GM18867 (cell line): ENCODE results near the gene STK10.

Experiments
- ATAC-seq: cut with Tn5 transposase; IDR thresholded peaks from one replicate; pipeline ENCODE4 v1.9.1; 2021; ENCODE audit warnings: mild to moderate bottlenecking, moderate library complexity; ENCODE audit not compliant: unreplicated experiment

Gene STK10

DNA sequence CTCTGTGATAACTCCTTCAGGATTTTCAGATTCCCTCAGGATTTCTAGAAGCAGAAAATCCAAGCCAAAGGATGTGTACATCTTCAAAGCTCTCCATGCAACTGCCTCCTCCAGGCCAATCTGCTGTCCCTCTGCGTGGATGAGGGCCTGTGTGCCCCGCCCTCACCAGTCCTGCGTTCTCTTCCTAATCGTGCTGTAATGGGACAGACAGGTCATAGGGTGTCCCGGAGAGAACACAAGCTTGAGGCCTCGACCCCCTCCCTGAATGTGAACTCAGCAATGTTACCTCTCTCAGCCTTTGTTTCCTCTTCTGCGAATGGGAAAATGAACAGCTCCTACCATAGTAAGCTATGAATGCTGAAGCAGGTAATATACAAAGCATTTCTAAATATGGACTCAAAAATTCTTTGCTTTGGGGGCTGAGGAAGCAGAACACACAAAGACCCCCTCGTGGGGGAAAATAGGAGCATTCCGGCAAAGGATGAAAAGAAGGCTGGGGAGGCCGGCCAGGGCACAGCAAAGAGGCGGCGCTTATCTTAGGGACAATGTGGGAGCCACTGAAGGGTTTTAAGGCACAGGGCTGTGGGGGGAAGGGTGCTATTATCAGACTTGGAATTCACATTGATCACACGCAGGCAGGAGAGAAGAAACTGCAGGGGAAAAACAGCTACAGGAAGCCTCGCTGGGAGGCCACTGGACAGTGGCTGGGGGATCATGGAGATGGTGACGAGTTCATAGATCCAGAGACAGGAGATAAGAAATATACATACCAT, 124.4 kb downstream of the STK10 start:
- no peak for ATAC-seq

DNA sequence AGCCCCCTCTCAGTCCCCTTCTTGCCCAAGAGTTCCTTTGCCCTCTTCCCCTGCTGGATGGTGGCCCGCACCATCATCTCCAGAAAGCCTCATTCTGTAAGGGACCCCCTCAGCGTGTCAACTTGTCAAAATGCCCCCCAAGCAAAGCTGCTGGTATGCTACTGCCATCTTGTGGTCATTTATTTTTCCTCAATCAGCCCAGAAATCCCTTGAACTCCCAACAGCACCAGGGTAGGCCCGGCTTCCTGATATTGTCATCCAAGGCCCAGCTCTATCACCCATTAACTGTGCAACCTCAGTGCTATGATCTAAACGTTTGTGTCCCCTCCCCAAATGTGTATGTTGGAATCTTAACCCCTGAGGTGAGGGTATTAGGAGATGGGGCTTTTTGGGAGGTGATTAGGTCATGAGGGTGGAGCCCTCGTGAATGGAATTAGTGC, 128.3 kb downstream of the STK10 start:
- ATAC-seq = no peak

DNA sequence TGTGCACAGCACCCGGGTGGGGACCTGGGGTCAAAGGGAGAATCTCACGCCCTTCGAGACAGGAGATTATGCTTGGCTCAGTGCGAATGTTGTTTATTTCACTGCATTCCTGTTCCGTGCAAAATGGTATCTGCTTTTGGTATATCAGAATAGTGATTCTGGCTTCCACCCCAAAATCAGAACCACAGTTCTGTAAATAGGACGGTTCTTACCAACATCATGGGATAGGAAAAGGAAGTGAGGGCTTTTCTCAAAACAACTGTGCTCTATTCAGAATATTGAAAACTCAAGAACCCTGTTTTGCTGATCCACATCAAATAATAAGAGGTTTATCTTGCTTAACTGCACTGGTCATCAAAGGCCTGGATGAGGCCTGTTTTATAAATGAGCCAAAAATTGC, 129.9 kb downstream of the STK10 start:
- ATAC-seq = no peak

DNA sequence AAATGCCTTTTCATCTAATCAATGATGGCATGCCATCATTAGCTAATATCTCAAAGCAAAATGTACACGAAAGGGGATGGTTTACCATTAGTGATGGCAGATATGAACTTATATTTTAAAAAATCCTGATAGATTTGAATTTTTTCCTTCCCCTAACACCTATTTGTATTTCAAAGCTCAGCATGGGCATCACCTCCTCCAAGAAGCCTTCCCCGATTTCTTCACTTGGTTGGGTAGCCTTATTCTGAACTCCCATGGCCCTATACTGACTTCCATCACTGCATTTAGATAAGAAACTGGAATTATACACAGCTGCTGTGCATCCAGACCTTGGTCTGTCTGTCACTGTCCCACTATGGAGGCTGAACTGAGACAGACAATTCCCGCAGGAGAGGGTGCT, 132.0 kb downstream of the STK10 start:
- no peak for ATAC-seq

DNA sequence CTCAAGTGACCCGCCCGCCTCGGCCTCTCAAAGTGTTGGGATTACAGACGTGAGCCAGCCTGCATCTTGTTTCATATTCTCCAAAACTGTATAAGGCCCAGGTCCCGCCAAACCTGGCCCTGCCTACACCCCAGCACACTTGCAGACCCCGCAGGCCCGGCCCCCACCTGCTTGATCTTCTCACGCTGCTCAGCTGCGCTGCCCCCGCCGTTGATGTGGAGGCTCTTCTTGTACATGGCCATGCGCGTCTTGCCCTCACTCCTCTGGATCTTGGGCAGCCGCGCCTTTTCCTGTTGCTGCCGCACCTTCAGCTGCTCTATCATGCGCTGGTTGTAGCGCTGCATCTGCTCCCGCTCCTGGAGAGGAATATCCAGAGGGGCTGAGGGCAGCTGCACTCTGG, 132.6 kb downstream of the STK10 start:
- no peak for ATAC-seq

DNA sequence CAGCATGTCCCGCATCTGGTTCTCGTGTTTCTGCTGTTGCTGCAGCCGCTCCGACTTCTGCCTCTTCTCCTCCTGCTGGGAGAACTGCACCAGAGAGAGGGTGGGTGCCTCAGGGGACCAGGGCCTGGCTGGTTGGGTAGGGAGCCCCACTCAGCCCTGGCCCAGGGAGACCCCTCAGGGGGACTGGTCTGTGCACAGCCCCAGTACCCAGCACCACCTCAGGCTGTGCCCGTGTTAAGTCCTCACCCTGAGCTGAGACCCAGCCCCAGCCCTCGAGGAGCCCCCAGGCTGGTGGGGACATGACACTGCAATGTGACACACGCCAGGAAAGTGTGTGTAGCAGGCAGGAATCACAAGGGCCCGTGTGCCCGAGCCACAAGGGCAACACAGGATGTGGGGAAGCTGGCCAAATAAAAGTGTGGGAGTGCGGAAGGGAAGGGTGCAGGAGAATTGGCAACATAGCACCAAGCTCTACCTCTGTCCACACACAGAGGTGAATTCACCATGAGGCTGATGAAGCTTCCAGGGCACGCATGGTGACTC, 133.3 kb downstream of the STK10 start:
- ATAC-seq = no peak

DNA sequence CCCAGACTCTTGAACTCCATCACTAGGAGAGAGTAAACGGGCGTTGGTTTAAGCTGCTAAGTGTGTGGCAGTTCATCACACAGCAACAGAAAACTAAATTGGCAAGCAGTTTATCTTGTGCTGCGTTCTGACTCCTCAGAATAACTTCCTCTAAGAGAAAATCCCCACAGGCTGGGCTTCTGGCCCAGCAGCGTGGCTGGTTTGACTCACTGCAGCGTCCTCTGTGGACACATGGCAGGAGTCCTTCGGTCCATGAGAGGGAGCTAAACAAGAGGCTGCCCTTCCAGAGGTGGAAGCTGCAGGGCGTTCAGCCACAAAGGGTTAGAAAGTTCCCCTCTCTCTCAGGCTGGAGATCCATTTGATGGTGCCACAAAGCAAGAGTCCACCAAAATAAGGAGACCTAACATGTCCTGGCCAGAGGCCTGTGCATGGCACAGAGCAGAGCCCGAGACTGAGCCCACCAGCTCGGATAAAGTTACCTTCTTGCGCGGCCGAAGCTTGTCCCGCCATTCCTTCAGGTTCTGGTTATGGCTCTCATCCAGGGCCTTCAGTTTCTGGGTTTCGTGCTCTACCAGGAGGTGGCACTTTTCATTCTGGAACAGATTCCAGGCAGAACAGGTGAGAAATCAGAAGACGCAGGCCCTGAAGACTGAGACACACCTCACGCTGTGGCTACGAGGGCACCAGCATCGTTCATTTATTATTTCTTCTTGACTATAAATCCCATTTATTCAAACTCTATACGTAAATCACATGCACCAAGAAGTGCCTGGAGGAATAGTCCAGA, 135.4 kb downstream of the STK10 start:
- ATAC-seq = no peak

DNA sequence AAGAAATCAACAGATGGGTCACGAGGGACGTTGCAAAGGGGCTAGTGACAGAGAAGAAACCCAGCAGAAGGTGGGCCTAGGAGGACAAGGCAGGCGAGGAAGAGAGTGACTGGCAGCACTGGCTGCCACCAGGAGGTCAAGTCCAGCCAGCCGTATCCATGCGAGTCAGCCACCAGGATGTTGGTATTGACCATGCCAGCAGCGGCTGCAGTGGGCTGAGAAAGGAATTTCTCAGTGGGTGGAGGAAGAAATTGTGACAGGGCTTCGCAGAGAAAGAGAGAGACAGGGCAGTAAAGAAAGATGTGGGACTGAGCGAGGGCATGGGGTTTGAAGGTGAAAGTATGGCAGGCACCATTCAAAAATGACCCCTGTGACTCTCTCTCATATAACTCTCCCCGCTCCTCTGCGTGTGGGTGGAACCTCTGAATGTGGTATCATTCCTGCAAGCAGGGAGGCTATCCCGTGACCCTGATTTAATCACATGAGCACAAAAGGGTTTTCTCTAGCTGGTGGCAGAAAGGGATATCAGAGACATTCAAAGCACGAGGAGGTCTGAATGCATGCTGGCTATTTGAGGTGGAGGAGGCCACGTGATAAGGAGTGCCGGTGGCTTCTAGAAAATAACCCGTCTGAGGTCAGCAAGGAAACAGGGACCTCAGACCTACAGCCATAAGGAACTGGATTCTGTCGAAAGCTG, 136.2 kb downstream of the STK10 start:
- no peak for ATAC-seq

DNA sequence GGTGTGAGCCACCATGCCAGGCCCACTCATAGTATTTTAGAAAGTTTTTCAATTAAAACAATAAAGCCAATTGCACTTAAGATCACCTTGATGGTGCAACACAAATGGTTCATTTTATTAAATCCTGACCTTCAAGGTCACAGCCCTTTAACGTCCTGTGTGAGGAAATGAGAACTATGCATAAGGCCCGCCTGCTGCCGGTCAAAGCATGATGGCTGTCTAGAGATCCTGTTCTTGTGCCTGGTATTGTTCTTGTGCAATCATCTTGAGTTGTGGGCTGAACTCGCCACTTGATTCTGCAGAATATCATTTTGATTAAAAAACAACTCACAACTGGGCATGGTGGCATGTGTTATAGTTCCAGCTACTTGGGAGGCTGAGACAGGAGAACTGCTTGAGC, 137.9 kb downstream of the STK10 start:
- no peak for ATAC-seq

DNA sequence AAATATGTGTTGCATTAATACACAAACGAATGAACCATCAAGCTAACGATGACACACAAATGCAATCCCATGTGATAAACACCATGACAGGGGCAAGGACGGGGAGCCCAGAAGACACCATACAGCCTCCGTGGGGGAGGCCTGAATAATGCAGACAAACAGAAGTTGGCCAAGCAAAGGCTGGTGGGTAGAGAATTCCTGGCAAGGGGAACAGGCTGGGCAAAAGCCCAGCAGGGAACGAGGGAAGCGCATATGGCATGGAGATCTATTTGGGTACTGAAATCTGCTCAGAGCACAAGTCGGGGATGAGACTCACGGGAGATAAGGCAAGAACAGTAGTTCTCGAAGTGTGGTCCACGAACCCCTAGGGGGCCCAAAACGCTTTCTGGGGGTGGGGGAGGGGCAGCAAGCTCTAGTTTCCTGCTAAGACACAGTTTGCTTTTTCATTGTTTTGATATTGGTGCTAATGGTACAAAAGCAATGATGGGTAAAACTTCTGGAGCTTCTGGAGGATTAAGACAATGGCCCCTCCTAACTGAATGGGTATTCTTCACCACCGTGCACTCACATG, 138.7 kb downstream of the STK10 start:
- ATAC-seq = no peak

DNA sequence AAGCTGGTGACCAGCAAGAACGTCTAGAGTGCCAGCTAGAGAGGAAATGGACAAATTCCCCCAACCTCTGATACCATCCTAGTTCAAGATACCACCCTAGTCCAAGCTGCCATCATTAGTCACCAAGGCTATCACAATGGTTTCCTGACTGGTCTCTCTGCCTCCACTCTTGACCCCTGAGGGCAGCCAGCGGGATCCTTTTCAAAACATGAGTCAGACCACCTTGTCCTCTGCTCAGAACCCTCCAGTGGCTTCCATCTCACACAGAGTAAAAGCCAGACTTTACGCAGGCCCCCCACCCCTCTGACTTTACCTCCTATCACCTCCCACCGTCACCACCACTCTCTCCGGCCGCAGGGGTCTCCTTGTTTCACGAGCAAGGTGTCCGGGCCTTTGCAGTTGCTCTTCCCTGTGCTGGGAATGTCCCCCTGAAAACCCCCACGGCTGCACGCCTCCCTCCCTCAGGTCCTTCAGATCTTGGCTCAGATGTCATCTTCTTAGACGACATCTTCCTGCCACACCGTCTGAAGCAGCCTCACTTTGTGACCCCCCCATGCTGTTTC, 139.4 kb downstream of the STK10 start:
- no peak for ATAC-seq

DNA sequence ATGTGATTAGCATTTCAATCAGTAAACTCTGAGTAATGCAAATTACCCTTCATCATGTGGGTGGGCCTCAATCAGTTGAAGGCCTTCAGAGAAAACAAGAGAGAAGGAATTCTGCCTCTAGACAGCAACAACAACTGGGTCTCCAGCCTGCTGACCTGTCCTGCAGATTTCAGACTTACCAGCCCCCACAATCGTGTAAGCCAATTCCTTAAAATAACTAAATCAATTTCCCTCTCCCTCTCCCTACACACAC, 139.9 kb downstream of the STK10 start:
- ATAC-seq = no peak

DNA sequence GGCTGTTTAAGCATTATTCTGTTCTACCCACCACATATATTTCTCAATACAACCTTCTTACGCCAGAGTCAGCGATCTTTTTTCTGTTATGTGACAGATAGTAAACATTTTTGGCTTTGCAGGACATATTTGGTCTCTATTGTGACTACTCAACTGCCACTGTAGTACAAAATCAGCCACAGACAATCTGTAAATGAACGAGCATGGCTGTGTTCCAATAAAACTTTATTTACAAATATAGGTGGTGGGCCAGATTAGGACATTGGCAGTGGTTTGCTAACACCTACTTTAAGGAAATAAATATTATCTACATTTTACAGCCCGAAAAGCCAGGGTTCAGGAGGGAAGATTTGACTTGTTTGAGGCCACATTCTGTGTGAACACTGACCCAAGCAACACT, 141.4 kb downstream of the STK10 start:
- ATAC-seq = no peak

DNA sequence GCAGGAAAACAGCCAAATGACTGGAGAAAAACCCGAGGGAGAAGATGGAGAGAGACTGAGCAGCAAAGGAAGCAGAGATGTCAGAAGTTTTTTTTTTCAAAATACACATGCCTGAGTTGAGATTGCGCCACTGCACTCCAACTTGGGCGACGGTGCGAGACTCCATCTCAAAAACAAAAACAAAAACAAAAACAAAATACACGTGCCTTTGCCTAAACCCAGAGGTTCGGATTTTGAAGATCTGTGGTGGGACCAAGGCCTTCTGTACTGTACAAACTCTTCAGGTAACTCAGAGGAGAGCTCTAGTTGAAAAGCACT, 142.8 kb downstream of the STK10 start:
- no peak for ATAC-seq

DNA sequence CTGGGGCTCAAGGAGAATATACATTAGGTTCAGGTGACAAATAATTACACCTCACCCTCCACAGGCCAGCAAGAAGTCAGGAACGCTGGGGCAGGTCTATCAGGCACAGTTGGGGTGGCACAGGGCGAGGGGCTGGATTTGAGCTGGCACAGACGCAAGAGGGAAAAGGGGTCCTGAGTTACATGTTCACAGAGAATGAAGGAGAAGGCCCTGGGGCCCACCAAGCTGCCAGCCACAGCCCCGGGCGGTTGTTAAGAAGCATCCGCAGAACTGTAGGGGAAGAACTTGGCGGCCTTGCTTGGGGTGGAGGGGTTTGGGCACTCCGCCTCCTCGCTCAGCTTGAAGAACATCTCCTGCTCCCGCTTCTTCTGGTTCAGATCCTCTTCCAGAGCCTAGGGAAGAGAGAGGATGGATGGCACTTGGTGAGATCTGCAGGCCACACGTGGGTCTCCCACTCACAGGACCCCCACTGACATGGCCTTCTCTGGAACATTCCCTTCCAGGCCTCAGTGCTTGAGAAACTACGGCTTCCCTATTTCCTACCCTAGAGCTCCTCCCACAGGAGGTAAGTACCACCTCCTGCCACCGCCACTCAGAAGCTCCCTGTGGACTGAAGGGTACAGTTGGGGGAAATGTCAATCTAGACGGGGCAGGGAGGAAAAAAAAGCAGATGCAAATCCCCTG, 143.3 kb downstream of the STK10 start:
- ATAC-seq = no peak

DNA sequence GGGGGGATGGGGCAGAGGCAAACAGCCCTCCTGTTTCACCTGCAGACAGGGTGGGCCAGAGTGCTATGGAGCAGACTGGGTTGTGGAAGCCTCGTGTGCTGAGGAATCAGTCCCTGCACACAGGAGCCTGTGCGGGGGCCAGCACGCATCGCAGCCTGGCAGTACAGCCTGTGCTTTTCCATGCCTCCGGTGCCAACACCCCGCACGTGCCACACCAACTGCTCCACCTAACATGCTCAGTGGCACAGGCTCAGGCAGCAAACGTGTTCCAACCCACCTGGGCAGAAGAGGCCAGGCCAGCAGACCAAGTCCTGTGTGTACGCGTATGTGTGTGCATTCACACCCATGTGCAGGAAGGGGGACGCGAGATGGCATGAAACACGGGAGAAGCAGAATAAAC, 144.2 kb downstream of the STK10 start:
- ATAC-seq = no peak

DNA sequence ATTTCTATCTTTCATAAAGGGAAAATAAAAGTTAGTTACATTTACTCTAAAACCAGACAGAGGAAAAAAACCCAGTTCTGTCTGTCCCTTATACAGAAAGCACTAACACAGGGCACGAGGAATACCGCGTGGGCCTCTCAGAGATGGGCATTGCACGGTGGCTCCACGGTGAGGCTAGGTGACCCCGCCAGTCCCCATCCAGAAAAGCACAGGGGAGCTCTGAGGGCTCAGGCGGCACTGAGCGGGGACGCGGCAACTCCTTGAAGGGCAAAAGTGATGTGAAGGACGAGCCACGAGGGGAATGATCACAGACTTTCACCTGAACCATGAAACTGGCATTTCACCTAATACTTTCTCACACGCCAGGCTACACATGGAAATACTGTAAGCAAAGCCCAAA, 145.8 kb downstream of the STK10 start:
- ATAC-seq = no peak

DNA sequence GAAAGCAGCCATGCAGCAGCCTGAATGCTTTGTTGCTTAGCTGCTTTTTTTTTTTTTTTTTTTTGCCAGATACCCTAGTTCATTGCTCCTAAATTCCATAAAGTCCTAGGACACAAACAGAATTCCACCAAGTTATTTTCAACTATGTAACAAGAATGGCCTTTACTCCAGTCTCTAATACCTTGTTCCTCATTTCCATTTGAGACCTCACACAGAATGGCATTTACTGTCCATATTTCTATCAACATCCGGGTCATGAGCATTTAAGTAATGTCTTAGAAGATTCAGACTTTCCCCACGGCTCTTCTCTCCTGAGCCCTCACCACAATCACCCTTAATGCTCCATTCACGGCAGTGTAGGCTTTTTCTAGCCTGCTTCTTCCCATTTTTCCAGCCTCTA, 149.9 kb downstream of the STK10 start:
- no peak for ATAC-seq

DNA sequence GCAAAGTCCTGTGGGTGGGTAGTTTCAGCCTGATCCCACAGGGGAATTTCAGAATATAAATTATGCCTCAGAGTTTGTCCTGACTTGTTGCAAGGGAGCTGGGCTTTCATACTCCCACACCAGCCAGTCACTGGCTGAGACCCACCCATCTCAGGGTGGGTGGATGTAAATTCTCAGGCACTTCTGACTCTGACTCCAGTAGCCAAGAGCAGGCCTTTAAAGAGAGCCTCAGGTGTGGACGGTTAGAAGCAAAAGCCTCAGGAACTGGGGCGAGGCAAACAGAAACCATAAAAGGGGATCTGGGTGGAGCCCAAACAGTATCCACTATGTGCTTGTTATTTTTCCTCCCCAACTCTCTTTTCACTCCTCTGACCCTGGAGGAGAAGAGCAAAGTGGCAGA, 153.0 kb downstream of the STK10 start:
- peak; percentile 73 for ATAC-seq

DNA sequence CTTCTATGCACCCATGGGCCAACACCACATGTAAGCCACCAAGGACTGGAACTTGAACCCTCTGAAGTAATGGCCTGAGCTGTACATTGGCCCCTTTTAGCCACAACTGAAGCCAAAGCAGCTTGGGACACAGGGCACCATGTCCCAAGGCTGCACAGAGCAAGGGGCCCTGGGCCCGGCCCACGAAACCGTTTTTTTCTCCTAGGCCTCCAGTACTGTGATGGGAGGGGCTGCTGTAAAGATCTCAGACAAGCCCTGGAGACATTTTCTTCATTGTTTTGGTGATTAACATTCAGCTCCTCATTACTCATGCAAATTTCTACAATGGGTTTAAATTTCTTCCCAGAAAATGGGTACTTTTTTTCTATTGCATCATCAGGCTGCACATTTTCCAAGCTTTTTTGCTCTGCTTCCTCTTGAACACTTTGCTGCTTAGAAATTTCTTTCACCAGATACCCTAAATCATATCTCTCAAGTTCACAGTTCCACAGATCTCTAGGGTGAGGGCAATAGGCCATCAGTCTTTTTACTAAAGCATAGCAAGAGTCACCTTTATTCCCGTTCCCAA, 156.0 kb downstream of the STK10 start:
- no peak for ATAC-seq
